ENCODE measurements around the gene TSSK6.

The TSSK6 gene

GRCh38 chr19:19525611-19526380 lies 10.4 kb upstream of the TSSK6 start:
- TF ChIP-seq CTCF (IDR thresholded peaks at IDR 0.05; ENCODE audit: low read length, missing control alignments): no peak

GRCh38 chr19:19524053-19524452 lies 8.7 kb upstream of the TSSK6 start:
- no peak overlapping the region for H3K4me3 ChIP-seq (replicated peaks; ENCODE audit: low read depth, low read length)
- no peak for DNase-seq (ENCODE audit: low read depth)
- TF ChIP-seq CTCF (IDR thresholded peaks at IDR 0.05; ENCODE audit: low read length, missing control alignments): no peak

More at GRCh38 chr19:19525611-19526380, 10.4 kb upstream of the TSSK6 start:
- DNase-seq (ENCODE audit: low read depth): no peak
- H3K4me3 ChIP-seq (replicated peaks; ENCODE audit: low read depth, low read length): no peak overlapping the region

DNA sequence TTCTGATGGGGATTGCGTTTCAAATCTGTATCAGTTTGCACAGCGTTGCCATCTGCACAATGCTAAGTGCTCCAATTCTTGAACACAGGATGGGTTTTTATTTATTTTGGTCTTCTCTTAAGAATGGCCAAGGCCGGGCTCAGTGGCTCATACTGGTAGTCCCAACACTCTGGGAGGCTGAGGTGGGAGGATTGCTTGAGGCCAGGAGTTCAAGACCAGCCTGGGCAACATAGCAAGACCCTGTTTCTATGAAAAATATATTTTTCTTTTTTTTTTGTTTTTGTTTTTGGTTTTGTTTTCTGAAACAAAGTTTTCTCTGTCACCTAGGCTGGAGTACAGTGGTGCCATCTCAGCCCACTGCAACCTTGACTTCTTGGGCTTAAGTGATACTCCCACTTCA lies 7.8 kb upstream of the TSSK6 start:
- TF ChIP-seq CTCF (IDR thresholded peaks at IDR 0.05; ENCODE audit: low read length, missing control alignments): no peak
- no peak for DNase-seq (ENCODE audit: low read depth)
- no peak overlapping the region for H3K4me3 ChIP-seq (replicated peaks; ENCODE audit: low read depth, low read length)

GRCh38 chr19:19520989-19521388 lies 5.6 kb upstream of the TSSK6 start:
- no peak for TF ChIP-seq CTCF (IDR thresholded peaks at IDR 0.05; ENCODE audit: low read length, missing control alignments)
- no peak for DNase-seq (ENCODE audit: low read depth)

DNA sequence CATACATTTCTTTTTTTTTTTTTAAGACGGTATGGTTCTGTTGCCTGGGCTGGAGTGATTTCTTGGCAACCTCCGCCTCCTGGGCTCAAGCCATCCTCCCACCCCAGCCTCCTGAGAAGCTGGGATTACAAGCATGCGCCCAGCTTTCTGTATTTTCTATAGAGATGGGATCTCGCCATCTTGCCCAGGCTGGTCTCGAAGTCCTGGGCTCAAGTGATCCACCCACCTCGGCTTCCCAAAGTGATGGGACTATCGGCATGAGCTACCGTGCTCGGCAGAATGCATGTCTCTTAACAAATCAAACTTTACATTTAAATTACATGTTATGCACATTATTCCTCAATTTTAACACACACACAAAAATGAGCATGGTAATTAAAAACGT lies 1.9 kb upstream of the TSSK6 start:
- peak overlapping the region; percentile 97 for H3K4me3 ChIP-seq (replicated peaks; ENCODE audit: low read depth, low read length)
- TF ChIP-seq CTCF (IDR thresholded peaks at IDR 0.05; ENCODE audit: low read length, missing control alignments): no peak
- no peak for DNase-seq (ENCODE audit: low read depth)

More at GRCh38 chr19:19520989-19521388, 5.6 kb upstream of the TSSK6 start:
- no peak overlapping the region for H3K4me3 ChIP-seq (replicated peaks; ENCODE audit: low read depth, low read length)

DNA sequence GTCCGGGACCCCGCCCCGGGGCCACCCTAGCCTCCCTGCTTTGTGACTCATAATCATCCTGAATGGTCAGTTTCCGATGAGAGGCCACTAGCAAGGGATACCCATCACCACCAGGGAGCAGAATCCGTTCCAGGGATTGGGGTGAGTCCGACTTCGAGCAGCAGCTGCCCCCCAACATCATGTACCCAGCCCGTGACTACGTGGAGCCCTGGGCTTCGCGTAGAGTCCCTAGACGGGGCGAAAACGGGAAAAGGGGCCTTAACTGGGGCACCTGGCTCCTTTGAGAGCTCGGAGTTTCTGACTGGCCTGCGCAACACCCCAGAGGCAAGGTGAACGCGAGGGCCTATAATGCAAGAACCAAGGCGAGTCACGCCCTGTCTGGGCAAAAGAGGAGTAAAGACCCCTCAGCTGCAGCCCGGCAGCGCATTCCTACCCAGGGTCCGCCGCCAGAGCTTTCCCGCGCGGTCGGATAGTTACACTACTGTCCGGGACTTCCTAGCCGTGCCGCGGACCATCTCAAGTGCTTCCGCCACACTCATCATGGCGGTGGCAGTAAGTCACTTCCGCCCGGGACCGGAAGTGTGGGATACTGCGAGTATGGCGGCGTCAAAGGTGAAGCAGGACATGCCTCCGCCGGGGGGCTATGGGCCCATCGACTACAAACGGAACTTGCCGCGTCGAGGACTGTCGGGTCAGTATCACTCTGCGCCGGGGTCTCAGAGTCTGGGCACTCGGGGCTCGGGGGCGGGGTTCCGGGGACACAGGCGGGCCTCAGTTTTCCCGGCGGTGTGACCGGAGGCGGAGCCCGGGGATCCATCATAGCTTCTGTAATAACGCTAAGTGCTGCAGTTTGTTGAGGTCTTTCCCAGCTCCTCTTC lies 533 bp upstream of the TSSK6 start, which contains the start of gene NDUFA13:
Gene NDUFA13 (plus strand): TSS at position 584 of the 878 bp plus-strand sequence. CDS start 14 bp downstream, at position 598.
- peak within 1 kb of the TSS; percentile 97 for H3K4me3 ChIP-seq (replicated peaks; ENCODE audit: low read depth, low read length)
- peak; percentile 94 for DNase-seq (ENCODE audit: low read depth)
- TF ChIP-seq CTCF (IDR thresholded peaks at IDR 0.05; ENCODE audit: low read length, missing control alignments): no peak
